Stimulated activated CD8-positive, alpha-beta memory T cell treated with anti-CD3 and anti-CD28 coated beads, Interleukin-4, amount 100 ng/mL, for 1 hour (primary cell): ENCODE data around the gene GDPD2.
"Not testable (repeated sequence)": the region's sequence is repeated elsewhere in the genome, so short reads cannot be mapped to it uniquely, and the experiment has no call there.

Experiments
- DNase-seq, 2 donors: peaks; one replicate each; pipeline ENCODE4 v3.0.0-alpha.2; 2020; ENCODE audit warnings: low read depth in 2 of 2, low spot score in 1 of 2

Gene GDPD2, protein sequence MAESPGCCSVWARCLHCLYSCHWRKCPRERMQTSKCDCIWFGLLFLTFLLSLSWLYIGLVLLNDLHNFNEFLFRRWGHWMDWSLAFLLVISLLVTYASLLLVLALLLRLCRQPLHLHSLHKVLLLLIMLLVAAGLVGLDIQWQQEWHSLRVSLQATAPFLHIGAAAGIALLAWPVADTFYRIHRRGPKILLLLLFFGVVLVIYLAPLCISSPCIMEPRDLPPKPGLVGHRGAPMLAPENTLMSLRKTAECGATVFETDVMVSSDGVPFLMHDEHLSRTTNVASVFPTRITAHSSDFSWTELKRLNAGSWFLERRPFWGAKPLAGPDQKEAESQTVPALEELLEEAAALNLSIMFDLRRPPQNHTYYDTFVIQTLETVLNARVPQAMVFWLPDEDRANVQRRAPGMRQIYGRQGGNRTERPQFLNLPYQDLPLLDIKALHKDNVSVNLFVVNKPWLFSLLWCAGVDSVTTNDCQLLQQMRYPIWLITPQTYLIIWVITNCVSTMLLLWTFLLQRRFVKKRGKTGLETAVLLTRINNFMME

DNA sequence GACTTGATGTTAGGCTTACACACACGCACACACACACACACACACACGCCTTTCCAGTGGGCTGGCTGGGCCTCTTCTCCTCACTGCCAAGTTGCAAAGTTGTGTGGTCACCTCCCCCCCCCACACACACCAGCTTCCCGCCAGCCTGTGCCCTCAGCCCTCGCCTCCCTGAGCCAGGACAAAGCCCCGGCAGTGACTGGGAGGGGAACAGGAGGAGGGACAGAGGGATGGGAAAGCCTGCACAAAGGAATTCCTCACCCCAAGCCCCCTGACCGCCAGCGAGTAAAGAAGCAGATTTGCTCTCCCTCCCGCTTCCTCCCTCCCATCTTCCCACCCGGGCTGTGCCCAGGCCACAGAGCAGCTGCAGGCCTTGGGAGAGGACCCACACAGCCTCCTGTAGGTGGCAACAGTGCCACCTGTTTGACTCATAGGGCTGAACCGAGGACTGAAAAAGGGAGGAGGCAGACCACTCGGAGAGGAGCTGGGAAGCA is at the start of gene GDPD2:
Gene GDPD2, plus strand, starts transcription at position 464 of the 491 bp plus-strand sequence. CDS start 1,671 bp downstream, outside the sequence.
- no peak for DNase-seq

DNA sequence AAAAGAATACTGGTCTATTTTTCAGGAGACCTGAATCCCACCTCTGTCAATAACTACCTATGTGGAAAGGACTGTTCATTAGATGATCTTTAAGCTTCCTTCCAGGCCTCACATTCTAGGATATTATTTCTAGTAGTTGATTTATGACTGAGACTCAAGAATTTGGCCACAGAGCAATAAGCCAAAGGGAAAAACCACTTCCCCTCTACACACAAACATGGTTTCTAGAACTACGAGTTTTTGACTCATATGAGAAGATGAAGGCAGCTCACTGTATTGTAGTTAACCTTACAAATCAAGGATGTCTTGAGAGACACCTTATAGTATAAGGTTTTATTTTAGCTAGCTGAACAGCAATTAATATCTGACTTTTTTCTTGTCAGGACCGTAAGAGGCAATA is 36.9 kb upstream of the GDPD2 start:
- no peak for DNase-seq

DNA sequence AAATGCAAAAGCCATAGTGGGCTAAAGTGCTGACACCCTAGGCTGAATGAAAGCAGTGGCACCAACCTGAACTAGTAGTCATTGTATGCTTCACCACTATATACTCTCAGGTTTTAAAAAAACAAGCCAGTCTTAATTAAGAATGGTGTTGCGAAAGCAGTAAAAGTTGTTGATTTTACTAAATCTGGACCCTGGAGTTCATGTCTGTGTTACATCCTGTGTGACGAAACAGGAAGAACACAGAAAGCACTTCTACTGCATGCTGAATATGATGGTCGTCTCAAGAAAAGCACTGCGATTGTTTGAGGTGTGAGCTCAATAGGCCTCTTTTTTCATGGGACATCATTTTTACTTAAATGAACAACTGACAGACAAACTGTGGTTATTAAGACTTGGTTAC is 24.2 kb upstream of the GDPD2 start:
- DNase-seq: no peak

DNA sequence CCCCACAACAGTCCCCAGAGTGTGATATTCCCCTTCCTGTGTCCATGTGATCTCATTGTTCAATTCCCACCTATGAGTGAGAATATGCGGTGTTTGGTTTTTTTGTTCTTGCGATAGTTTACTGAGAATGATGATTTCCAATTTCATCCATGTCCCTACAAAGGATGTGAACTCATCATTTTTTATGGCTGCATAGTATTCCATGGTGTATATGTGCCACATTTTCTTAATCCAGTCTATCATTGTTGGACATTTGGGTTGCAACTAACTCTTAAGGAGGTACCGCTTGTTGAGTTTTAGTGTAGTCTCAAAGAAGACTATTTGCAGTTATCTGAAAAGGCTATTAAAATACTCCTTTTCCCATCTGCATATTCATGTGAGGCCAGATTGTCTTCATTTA is 22.9 kb upstream of the GDPD2 start:
- not testable (repeated sequence) for DNase-seq

DNA sequence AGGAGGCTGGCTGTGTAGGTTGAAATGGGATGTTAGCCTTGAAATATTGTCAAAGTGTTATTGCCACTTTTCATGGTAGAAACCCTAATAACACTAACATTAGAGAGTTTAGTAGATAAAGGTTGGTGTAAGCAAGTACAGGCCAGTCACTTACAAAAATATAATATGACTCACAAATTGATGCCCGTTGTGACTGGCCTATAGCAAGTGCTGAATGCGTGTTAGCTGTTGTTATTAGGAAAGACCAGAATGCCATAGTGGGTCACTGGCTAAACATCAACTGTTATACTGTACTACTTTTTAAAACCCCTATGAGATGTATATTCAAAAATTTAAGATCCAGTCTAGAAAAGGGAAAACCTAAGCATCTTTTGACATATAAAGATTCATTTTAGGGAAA is 20.4 kb upstream of the GDPD2 start:
- DNase-seq: no peak

DNA sequence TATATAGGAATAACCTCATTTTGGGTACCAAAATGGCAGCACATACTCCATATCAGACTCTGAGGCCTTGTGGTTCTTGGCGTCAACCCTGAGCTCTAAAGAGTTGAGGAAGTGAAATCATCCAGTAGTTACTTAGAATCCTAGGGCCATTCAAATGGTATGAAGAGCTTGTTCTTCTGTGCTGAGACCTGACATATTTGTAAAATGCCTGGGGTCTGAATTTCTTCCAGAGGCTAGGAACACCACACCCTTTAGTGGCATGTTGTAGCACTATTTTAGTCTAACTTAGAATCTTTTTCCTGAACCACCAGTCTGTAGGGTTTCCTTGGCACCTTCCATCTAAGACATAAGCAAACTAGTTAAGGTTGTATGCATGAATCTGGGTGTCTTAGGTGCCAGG is 18.1 kb upstream of the GDPD2 start:
- no peak for DNase-seq

DNA sequence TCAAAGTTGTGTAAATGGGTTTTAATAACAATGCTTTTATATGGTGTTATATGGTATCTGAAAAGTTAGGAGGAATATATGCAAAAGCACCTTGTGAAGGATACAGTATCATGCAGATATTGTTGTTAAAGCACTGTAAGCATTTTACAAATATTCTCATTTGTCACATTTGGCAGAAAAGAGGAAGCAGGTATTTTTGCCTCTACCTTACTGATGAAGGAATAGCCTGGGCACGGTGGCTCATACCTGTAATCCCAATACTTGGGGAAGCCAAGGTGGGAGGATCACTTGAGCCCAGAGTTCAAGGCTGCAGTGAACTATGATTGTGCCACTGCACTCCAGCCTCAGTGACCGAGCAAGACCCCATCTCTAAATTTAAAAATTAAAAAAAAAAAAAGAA is 12.2 kb upstream of the GDPD2 start:
- DNase-seq: no peak

DNA sequence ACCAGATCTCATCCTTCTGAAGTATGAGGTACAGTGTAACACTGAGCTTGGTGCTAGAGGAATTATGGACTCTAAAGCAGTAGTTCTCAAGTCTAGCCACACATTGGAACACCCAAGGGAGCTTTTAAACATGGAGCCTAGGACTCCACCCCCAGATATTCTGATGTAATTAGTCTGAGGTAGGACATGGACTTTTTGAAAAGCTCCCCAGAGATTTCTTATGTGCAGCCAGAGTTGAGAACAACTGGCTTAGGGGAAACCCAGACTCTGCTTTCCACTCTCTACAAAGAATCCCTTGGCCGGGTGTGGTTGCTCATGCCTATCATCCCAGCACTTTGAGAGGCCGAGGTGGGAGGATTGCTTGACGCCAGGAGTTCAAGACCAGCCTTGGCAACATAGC is 11.6 kb upstream of the GDPD2 start:
- no peak for DNase-seq

DNA sequence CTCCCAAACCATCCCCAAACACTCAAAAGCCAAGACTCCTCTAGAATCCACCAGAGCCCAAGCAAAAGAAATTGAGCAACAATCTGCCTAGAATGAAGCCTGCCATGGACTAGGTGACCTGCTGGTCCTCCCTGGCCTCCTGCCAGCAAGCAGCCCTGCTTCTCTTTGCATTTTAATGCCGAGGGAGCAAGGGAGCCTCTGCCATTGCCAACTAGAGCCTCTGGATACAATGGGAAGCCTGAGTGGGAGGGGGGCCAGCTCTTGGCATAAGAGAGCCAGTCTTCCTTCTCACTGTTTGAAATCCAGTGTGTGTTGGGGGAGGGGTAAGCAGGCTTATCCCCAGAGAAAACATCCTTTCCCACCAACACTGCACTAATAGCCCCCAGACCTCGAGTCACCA is 1.5 kb upstream of the GDPD2 start:
- DNase-seq: no peak

DNA sequence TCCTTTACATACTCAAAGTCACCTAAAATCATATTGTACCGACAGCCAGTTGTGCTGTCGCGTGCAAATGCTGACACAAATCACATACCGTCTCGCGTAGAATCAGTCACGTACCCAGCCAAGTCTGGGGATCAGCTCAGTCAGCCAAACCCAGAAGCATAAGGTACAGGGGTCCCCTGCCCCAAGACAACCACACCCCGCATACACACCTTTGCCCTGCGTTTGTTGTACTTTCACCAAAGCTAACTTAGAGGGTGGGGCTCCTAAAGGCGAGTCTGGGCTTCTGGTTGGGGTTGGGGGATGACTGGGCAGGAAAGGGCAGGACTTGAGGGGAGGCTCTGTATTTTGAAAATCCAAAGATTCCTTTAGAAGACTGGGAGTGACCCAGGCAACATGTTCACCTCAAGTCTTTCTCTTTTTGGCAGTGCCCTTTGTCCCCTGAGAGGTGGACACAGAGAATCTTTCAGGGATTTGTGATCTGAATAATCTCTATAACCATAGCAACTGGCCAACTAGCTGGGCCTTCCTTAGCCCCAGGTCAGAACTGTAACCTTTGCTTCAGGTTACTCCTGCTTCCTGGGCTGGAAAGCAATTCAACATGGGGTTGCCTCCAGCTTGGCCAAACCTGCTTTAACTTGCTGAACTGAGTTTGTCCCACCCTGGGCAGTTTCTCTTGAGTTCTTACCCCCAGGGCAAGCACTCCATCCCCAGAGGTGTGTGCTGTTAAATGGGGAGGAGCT is 992 bp downstream of the GDPD2 start:
- no peak for DNase-seq

DNA sequence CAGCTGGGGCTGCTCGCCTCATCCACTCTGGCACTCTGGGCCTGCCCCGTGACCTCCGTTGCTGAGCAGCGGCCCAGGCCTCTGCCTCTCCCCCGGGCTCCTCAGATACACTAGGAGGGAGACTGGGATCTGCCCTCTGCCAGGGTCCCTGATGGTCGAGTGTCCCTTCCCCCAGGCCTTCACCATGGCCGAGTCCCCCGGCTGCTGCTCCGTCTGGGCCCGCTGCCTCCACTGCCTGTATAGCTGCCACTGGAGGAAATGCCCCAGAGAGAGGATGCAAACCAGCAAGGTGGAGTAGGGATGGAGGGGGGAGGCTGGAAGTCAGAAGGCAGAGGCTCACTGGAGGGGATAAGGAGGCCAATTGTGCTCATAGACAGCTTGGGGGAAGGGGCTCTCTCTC is 1.7 kb downstream of the GDPD2 start:
- DNase-seq: no peak

DNA sequence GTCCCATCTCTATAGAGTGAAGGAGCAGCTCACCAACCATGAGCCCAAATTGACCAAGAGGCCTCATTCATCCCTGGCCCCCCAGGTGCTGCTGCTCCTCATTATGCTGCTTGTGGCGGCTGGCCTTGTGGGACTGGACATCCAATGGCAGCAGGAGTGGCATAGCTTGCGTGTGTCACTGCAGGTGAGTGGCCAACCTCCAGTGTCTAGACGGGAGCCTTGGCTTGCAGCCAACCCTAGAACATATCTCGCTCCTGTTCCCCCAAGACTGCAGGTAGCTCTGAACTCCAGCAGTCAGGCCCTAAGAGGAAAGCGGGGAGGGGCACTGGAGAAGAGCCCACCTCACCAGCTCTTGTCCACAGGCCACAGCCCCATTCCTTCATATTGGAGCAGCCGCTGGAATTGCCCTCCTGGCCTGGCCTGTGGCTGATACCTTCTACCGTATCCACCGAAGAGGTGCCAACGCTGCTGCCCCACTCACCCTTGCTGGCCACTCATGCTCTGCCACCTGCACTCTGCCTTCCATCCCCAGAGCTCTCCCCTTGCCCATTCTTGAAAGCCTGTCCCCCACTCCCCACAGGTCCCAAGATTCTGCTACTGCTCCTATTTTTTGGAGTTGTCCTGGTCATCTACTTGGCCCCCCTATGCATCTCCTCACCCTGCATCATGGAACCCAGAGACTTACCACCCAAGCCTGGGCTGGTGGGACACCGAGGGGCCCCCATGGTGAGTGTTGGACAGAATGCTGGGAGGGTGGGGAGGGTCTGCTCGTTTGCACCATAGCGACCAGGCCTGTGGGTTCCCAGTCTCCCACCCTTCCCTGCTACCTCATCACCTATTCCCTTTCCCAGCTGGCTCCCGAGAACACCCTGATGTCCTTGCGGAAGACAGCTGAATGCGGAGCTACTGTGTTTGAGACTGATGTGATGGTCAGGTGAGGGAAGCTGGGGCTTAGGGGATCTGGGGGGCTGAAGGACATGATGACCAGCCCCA is 3.5 kb downstream of the GDPD2 start:
- no peak for DNase-seq

DNA sequence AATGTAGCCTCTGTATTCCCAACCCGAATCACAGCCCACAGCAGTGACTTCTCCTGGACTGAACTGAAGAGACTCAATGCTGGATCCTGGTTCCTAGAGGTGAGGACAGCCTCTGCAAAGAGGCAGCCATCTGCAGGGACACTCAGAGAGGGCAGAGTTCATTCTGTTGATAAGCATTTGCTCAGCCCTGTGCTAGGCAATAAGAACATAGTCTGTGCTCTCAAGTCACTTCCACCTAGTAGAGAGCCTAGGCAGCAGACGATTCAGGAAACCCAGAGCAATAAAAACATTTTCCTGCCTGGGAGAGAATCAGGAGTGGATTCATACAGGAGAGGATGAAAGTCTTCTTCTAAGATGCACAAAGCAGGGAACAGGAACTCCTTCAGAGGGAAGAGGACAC is 4.3 kb downstream of the GDPD2 start:
- no peak for DNase-seq

DNA sequence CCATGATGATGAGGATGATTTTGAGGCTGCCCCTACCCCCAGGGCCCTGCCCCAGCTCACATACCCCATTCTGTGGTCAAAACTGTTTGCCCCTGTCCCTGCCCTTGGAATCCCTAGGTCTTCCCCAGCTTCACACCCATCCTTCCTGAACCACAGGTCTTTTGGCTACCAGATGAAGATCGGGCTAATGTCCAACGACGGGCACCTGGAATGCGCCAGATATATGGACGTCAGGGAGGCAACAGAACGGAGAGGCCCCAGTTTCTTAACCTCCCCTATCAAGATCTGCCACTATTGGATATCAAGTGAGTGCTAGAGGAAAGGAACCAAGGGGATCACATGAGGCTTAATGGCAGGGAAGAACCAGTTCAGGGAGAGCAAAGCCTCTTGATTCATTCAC is 6.6 kb downstream of the GDPD2 start:
- no peak for DNase-seq

DNA sequence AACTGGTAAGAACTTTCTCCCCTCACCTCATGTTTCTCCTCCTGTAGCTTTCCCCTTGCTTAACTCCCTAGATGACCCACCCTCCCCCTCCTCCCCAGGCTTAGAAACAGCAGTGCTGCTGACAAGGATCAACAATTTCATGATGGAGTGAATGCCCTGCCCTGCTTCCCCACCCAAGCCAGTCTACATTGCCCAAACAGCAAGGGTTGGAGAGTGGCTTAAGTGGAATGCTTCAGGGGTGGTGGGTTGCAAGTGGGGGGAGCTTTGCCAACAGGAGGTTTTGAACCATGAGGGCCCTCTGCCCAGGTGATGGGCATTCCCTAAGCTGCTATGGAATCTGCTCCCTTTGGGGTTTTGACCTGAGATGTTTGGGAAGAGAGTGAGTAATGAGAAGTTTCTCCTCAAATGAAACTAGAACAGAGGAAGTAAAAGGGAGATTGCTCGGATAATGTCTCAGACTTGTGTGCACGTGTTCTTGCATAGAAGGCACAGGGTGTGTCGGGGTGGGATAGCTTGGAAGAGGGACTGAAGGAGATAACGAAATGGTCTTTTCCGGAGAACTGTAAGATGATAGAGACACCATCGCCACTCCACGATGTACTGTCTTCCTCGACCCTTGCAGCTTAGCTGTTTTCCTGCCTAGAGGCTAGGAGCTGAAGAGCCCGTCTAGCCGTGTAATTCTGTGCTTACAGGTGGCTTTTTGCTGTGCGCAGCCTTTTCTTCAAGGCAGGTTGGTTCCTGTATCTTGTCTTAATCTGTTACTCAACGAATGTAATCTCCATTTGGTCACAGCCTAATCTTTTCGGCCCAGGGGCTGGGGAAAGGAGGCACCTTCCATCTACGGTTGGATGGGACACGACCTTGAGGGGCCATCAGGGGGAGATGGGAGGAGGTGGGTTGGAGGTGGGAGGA is 10.1 kb downstream of the GDPD2 start:
- DNase-seq: no peak

DNA sequence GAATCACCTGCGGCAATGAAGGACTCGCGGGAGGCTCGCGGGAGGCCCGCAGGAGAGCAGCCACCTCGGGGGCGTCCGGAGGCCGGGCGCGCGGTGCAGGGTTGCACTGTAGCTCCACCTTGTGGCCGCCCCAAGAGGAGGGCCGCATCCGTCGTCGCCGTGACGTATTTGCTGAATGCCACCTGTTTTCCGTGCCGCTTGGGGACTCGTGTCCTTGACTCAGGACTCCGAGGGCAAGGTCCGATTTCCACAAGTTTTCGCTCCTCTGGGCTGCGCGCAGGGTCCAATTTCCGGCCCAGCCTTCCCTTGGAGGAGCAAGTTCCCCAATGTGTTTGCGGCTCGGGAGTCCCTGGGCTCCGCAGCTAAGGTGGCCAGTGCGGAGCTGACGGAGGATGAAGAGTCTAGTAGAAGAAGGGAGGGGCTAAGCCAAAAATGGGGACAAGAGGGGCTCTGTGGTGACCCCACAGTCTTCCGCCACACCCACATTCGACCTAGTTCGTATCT is 10.8 kb downstream of the GDPD2 start:
- DNase-seq: peak; percentile 43 to 53

DNA sequence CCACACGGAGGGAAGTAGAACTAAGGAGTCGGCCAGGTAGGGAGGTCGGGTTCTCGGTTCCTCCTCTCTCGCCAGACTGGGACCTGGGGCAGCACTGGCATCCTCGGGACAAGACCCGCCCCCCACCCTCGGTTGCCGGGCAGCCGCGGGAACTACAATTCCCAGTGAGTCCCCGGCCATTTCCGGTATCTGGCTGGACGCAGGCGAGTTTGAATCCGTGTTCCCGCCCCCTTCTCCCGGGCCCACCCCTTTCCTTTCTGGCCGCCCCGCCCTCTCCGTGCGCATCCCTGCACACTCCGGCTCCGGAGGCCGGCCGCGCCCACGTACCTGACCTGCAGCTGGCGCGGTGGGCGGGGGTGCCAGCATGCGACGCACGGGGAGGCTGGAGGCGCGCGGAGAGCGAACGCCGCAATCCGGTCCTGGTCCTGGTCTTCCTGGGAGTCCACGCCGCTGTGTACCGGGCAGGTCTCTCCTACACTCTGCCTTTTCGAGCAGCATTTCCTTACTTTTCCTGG is 11.3 kb downstream of the GDPD2 start:
- DNase-seq: peak in 1 of 2 donors; percentile 33

DNA sequence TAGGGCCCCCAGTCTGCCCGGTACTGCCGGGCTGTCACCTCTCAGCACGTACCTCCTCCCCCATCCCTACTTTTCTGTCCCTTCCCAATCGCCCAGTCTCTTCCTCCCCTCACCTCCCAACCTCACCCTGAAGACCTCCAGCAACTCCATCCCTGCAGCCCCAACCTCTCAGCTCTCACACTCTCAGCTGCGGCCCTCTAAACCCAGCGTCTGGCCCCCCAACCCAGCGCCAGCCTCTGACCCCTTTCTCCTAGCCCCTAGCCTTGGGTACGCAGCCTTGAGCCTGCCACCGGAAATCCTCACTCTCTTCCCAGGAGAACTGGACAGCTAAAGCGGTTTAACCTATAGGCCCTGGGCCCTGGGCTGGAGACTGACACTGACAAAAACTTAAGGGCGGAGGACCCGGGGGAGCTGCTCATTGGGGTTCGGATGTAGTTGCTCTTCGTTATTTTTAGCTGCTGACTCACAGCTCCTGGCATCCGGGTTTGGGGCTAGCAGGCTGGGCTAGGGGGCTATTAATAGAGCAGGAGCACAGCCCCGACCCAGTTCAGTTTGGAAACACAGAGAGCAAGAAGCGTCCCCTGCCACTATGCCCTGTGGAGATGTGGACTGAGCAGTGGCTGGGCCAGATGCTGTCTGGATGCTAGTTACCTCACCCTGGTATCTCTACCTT is 11.9 kb downstream of the GDPD2 start:
- no peak for DNase-seq

DNA sequence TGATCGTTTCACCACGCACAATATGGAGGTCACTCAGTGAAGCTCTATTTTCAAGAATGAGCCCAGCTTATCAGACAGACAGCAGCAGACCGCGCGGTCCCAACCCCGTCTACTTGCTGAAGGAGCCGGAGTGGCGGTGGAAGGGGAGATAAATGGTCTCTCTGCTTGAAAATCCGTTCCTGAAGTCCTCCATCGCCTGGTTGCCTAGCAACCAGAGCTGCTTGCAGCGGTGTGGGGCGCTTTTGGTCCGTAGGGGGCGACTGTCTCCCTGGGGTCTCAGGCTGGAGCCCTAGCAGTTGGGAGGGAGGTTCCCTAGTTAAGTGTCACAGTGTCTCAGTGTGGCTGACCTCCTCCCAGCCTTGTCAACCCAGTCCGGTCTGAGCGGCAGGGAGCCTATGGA is 13.2 kb downstream of the GDPD2 start:
- DNase-seq: no peak
